Stimulated activated CD4-positive, alpha-beta T cell treated with anti-CD3 and anti-CD28 coated beads, Interleukin-1b, Interleukin-23, amount 100 ng/mL, for 4 hours (primary cell): ENCODE measurements around the gene OR1A2.
"Not testable (repeated sequence)": the region's sequence is repeated elsewhere in the genome, so short reads cannot be mapped to it uniquely, and the experiment has no call there.

ENCODE experiments used
- DNase-seq, 2 donors: peaks; one replicate each; pipeline ENCODE4 v3.0.0-alpha.2; 2020; ENCODE audit warnings: low read depth in 2 of 2

OR1A2 gene

GRCh38 chr17:3197219-3197618 is at the start of gene OR1A2:
Gene OR1A2, plus strand, starts transcription at chr17:3197519. Its CDS starts 0 bp downstream, at chr17:3197519.
- DNase-seq = no peak

GRCh38 chr17:3157218-3157617 is 40.1 kb upstream of the OR1A2 start:
- no peak for DNase-seq

- no peak for DNase-seq
These were observed 29.7 kb upstream of the OR1A2 start for GRCh38 chr17:3167574-3167973.

- DNase-seq = no peak
These were observed 7.4 kb upstream of the OR1A2 start for GRCh38 chr17:3189961-3190360.

GRCh38 chr17:3207367-3207766 is 10.0 kb downstream of the OR1A2 start, which contains the start of gene OR1A1:
Gene OR1A1, plus strand, starts transcription at chr17:3207667. Its CDS starts 7,954 bp downstream, at chr17:3215621.
- DNase-seq = no peak

- no peak for DNase-seq
These were observed 11.2 kb downstream of the OR1A2 start for GRCh38 chr17:3208484-3208883.

- DNase-seq = no peak
These were observed 15.7 kb downstream of the OR1A2 start for GRCh38 chr17:3213001-3213400.

GRCh38 chr17:3213587-3213986 is 16.3 kb downstream of the OR1A2 start:
- DNase-seq = no peak

- DNase-seq = not testable (repeated sequence)
These were observed 22.7 kb downstream of the OR1A2 start for GRCh38 chr17:3219978-3220377.

- DNase-seq = no peak
These were observed 24.5 kb downstream of the OR1A2 start for GRCh38 chr17:3221850-3222249.

- no peak for DNase-seq
These were observed 25.2 kb downstream of the OR1A2 start for GRCh38 chr17:3222505-3222904.

GRCh38 chr17:3224721-3225352 is 27.5 kb downstream of the OR1A2 start:
- DNase-seq = not testable (repeated sequence)

- not testable (repeated sequence) for DNase-seq
These were observed 35.0 kb downstream of the OR1A2 start for GRCh38 chr17:3232300-3232699.

GRCh38 chr17:3238685-3239084 is 41.4 kb downstream of the OR1A2 start:
- DNase-seq = not testable (repeated sequence)

- not testable (repeated sequence) for DNase-seq
These were observed 43.7 kb downstream of the OR1A2 start for GRCh38 chr17:3241044-3241443.

GRCh38 chr17:3244841-3245240 is 47.5 kb downstream of the OR1A2 start:
- DNase-seq = not testable (repeated sequence)
